OCI-LY3 (cell line): ENCODE results near the gene SEC14L6.

Source experiments
- H2AFZ ChIP-seq: fragments of 200-600, 300-600 bp; shearing (Covaris generic); 2 replicates; pipeline ENCODE4 v1.6.0; 2014; ENCODE audit warnings: antibody characterized with exemption, low read depth, low read length
- H3K27ac ChIP-seq: fragments of 200-600, 300-600 bp; sonication (generic); 2 replicates; pipeline ENCODE4 v1.5.1; 2014; ENCODE audit warnings: mild to moderate bottlenecking, low read length, moderate library complexity, mixed read lengths
- H3K27me3 ChIP-seq: fragments of 200-600, 300-600 bp; sonication (generic); 2 replicates; pipeline ENCODE4 v1.6.1; 2014; ENCODE audit warnings: low read depth, low read length, mixed read lengths
- H3K36me3 ChIP-seq: fragments of 200-600, 300-600 bp; sonication (generic); replicated peaks from 2 replicates; pipeline ENCODE3; 2014; ENCODE audit warnings: low read depth, low read length, mixed read lengths
- H3K4me1 ChIP-seq: fragments of 300-600, 200-600 bp; sonication (generic); 2 replicates; pipeline ENCODE4 v1.6.1; 2014; ENCODE audit warnings: low read length, mixed read lengths
- H3K4me2 ChIP-seq: fragments of 200-600, 300-600 bp; sonication (generic); 2 replicates; pipeline ENCODE4 v1.6.1; 2014; ENCODE audit warnings: low read length, mixed read lengths
- H3K4me3 ChIP-seq: fragments of 300-600, 200-600 bp; sonication (generic); 2 replicates; pipeline ENCODE4 v1.5.1; 2014; ENCODE audit warnings: antibody characterized with exemption, mild to moderate bottlenecking, low read length, moderate library complexity
- H3K79me2 ChIP-seq: fragments of 300-600, 200-600 bp; shearing (Covaris generic); 2 replicates; pipeline ENCODE4 v1.6.1; 2014; ENCODE audit warnings: mild to moderate bottlenecking, low read length, mixed read lengths
- H3K9ac ChIP-seq: fragments of 300-600, 200-600 bp; shearing (Covaris generic); 2 replicates; pipeline ENCODE4 v1.6.0; 2014; ENCODE audit warnings: mild to moderate bottlenecking, low read length, moderate library complexity
- H3K9me3 ChIP-seq: fragments of 200-600, 300-600 bp; shearing (Covaris generic); 2 replicates; pipeline ENCODE4 v1.6.1; 2014; ENCODE audit warnings: low read length, mixed read lengths; ENCODE audit not compliant: insufficient read depth
- H4K20me1 ChIP-seq: fragments of 200-600, 300-600 bp; sonication (generic); 2 replicates; pipeline ENCODE4 v1.6.1; 2016; ENCODE audit warnings: low read length, mixed read lengths; ENCODE audit not compliant: insufficient read depth
- EZH2phosphoT487 ChIP-seq: fragments of 200-600 bp; shearing (Covaris generic); IDR thresholded peaks from 2 replicates; pipeline ENCODE4 v1.6.1; 2018; ENCODE audit warnings: antibody characterized with exemption, mixed run types, low read depth
- TF ChIP-seq, protein P1 (sequence below): fragments of 200-600, 300-600 bp; sonication (generic); IDR thresholded peaks from 2 replicates; pipeline ENCODE4 v1.5.1; 2014; ENCODE audit warnings: antibody characterized with exemption, low read length, low read depth

SEC14L6 gene

DNA sequence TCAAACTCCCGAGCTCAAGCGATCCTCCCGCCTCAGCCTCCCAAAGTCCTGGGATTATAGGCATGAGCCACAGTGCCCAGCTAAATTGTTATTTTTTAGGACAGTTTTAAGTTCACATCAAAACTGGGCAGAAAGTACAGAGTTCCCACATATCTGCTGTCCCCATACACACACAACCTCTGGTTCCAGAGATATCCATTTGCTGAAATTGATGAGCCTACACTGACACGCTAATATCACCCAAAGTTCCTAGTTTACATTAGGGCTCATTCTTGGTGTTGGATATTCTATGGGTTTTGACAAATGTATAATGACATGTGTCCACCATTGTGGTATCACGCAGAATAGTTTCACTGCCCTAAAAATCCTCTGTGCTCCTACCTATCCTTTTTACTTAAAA is 38.3 kb downstream of the SEC14L6 start:
- Histone ChIP-seq H3K27ac (no peak overlapping the region), H4K20me1 (no peaks in the 10 kb centered on the region), H3K9me3 (no peaks in the 10 kb centered on the region), H3K4me1 (no peaks in the 10 kb centered on the region), H3K4me2 (no peak overlapping the region), H3K79me2 (no peaks in the 10 kb centered on the region), H3K27me3 (no peaks in the 10 kb centered on the region), H2AFZ (no peak overlapping the region), H3K4me3 (no peak overlapping the region), H3K9ac (no peak overlapping the region), H3K36me3 (no peaks in the 10 kb centered on the region)
- TF ChIP-seq, protein P1, sequence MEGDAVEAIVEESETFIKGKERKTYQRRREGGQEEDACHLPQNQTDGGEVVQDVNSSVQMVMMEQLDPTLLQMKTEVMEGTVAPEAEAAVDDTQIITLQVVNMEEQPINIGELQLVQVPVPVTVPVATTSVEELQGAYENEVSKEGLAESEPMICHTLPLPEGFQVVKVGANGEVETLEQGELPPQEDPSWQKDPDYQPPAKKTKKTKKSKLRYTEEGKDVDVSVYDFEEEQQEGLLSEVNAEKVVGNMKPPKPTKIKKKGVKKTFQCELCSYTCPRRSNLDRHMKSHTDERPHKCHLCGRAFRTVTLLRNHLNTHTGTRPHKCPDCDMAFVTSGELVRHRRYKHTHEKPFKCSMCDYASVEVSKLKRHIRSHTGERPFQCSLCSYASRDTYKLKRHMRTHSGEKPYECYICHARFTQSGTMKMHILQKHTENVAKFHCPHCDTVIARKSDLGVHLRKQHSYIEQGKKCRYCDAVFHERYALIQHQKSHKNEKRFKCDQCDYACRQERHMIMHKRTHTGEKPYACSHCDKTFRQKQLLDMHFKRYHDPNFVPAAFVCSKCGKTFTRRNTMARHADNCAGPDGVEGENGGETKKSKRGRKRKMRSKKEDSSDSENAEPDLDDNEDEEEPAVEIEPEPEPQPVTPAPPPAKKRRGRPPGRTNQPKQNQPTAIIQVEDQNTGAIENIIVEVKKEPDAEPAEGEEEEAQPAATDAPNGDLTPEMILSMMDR, result no peak
- no peak for TF ChIP-seq EZH2phosphoT487

DNA sequence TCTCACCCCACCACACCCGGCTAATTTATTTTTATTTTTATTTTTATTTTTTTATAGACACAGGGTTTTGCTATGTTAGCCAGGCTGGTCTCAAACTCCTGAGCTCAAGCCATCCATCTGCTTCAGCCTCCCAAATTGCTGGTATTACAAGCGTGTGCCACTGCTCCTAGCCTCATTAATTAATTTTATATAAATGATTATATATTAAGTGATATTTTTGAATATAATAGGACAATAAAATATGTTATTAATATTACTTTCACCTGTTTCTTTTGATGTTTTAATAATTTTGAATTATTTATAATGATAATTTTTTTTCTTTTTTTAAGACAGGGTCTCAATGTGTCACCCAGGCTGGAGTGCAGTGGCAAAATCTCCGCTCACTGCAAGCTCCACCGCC is 38.9 kb downstream of the SEC14L6 start:
- Histone ChIP-seq H4K20me1 (no peaks in the 10 kb centered on the region), H2AFZ (no peak overlapping the region), H3K9me3 (no peaks in the 10 kb centered on the region), H3K27me3 (0 out of 2 replicates have a peak, but pooled peaks cover 4% of the 10 kb centered on the region), H3K4me2 (no peak overlapping the region), H3K4me3 (no peak overlapping the region), H3K9ac (no peak overlapping the region), H3K4me1 (no peaks in the 10 kb centered on the region), H3K36me3 (no peaks in the 10 kb centered on the region), H3K79me2 (no peaks in the 10 kb centered on the region), H3K27ac (no peak overlapping the region)
- TF ChIP-seq, protein P1, result no peak
- no peak for TF ChIP-seq EZH2phosphoT487

DNA sequence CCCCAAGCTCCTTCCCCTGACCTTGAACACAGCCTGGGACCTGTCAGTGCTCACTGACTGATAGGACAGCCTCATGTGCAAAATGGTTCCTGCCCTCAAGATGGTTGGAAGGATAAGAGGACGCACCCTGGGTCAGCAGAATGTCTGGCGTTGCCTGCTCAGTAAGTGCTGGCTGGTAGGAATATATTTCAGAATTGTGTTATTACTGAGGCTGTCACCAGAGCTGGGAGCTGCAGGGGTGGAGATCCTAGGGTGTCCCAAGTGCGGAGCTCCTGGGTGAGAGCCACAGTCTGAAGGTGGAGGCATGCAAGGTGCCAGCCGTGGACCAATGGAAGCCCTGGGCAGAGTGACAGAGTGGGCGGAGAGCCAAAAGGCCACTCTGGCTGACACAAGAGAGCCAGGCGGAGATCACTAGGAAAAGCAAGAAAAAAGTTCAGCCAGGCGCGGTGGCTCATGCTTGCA is 40.0 kb downstream of the SEC14L6 start:
- TF ChIP-seq, protein P1, result no peak
- no peak for TF ChIP-seq EZH2phosphoT487
- H4K20me1 ChIP-seq, result no peaks in the 10 kb centered on the region
- H3K27me3 ChIP-seq, result 0 out of 2 replicates have a peak, but pooled peaks cover 4% of the 10 kb centered on the region
- no peak overlapping the region for H3K4me3 ChIP-seq
- no peaks in the 10 kb centered on the region for H3K9me3 ChIP-seq
- no peaks in the 10 kb centered on the region for H3K4me1 ChIP-seq
- no peaks in the 10 kb centered on the region for H3K79me2 ChIP-seq
- H3K36me3 ChIP-seq, result no peaks in the 10 kb centered on the region
- no peak overlapping the region for H3K27ac ChIP-seq
- H3K9ac ChIP-seq, result no peak overlapping the region
- no peak overlapping the region for H3K4me2 ChIP-seq
- H2AFZ ChIP-seq, result no peak overlapping the region

DNA sequence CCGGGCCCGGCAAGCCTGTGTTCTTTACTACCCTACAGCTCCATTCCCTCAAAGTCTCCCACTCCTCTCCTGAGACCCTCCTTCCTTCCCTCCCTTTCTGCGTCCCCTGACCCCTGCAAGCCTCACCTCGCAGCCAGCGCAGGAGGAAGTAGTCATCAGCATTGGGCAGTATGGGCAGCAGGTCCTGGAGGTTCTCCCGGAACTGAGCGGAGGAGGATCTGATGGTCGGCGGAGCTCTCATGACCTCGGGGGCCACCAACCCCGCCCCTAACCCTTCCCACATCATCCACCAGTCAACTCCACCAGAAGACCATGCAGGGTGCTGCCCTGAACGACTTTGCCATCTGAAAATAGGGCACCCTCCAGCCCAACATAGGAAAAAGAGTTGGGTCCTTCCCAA is 43.0 kb downstream of the SEC14L6 start:
- H2AFZ ChIP-seq, result no peak overlapping the region
- H3K27ac ChIP-seq, result no peak overlapping the region
- H3K36me3 ChIP-seq, result no peaks in the 10 kb centered on the region
- H3K27me3 ChIP-seq, result 0 out of 2 replicates have a peak, but pooled peaks cover 9% of the 10 kb centered on the region
- H3K4me1 ChIP-seq, result no peaks in the 10 kb centered on the region
- no peaks in the 10 kb centered on the region for H3K79me2 ChIP-seq
- H3K4me3 ChIP-seq, result no peak overlapping the region
- no peaks in the 10 kb centered on the region for H3K9me3 ChIP-seq
- H3K4me2 ChIP-seq, result no peak overlapping the region
- TF ChIP-seq EZH2phosphoT487, result no peak
- TF ChIP-seq, protein P1, result no peak
- no peak overlapping the region for H3K9ac ChIP-seq
- no peaks in the 10 kb centered on the region for H4K20me1 ChIP-seq
